Measurements from ENCODE around the gene GORASP1. TPM values are rescaled to one million over a fixed set of nuclear protein-coding genes. Genes with fewer than 3 reads are reported as not detected.
A peak's percentile ranks its signal among the peaks of the same experiment; 100 is the strongest.

GORASP1 gene
- total RNA-seq, result 67.0 and 77.2 TPM in 2 replicates

GRCh38 chr3:39107388-39108199 is at the start of gene GORASP1, which contains the start of gene TTC21A:
Gene GORASP1, minus strand, starts transcription at chr3:39107627. Its CDS starts 86 bp downstream, at chr3:39107541.
Gene TTC21A, plus strand, starts transcription at chr3:39107680. Its CDS starts 158 bp downstream, at chr3:39107838.
- no peak for DNase-seq (ENCODE audit: extremely low read depth, low read depth, low spot score)

- DNase-seq (ENCODE audit: extremely low read depth, low read depth, low spot score), result no peak
Measured at GRCh38 chr3:39156421-39156820, 49.0 kb upstream of the GORASP1 start.

GRCh38 chr3:39154280-39155021 is 47.0 kb upstream of the GORASP1 start:
- no peak for DNase-seq (ENCODE audit: extremely low read depth, low read depth, low spot score)

- no peak for DNase-seq (ENCODE audit: extremely low read depth, low read depth, low spot score)
Measured at GRCh38 chr3:39153977-39154279, 46.5 kb upstream of the GORASP1 start.

GRCh38 chr3:39150803-39151631 is 43.6 kb upstream of the GORASP1 start:
- peak; percentile 81 for DNase-seq (ENCODE audit: extremely low read depth, low read depth, low spot score)

- no peak for DNase-seq (ENCODE audit: extremely low read depth, low read depth, low spot score)
Measured at GRCh38 chr3:39150148-39150802, 42.8 kb upstream of the GORASP1 start.

GRCh38 chr3:39149498-39150147 is 42.2 kb upstream of the GORASP1 start:
- no peak for DNase-seq (ENCODE audit: extremely low read depth, low read depth, low spot score)

- no peak for DNase-seq (ENCODE audit: extremely low read depth, low read depth, low spot score)
Measured at GRCh38 chr3:39149059-39149455, 41.6 kb upstream of the GORASP1 start.

- DNase-seq (ENCODE audit: extremely low read depth, low read depth, low spot score), result no peak
Measured at GRCh38 chr3:39148435-39149058, 41.1 kb upstream of the GORASP1 start.

GRCh38 chr3:39147711-39148434 is 40.4 kb upstream of the GORASP1 start:
- DNase-seq (ENCODE audit: extremely low read depth, low read depth, low spot score), result no peak

- peak; percentile 84 for DNase-seq (ENCODE audit: extremely low read depth, low read depth, low spot score)
Measured at GRCh38 chr3:39146611-39147591, 39.5 kb upstream of the GORASP1 start.

GRCh38 chr3:39146083-39146501 is 38.7 kb upstream of the GORASP1 start:
- DNase-seq (ENCODE audit: extremely low read depth, low read depth, low spot score), result no peak

- no peak for DNase-seq (ENCODE audit: extremely low read depth, low read depth, low spot score)
Measured at GRCh38 chr3:39144748-39145380, 37.4 kb upstream of the GORASP1 start.

GRCh38 chr3:39144095-39144747 is 36.8 kb upstream of the GORASP1 start:
- no peak for DNase-seq (ENCODE audit: extremely low read depth, low read depth, low spot score)

GRCh38 chr3:39143051-39143885 is 35.8 kb upstream of the GORASP1 start:
- no peak for DNase-seq (ENCODE audit: extremely low read depth, low read depth, low spot score)

GRCh38 chr3:39142067-39142466 is 34.6 kb upstream of the GORASP1 start:
- DNase-seq (ENCODE audit: extremely low read depth, low read depth, low spot score), result no peak

Measured in glomerular endothelial cell (primary cell).